SIG-M5 treated with dmso at 0.1 percent for 504 hours (cell line): ENCODE results near the gene SLC22A2.

Experiments used
- DNase-seq: peaks from one replicate; lab custom pipeline; 2025; ENCODE audit not compliant: unreplicated experiment; lab: John Stamatoyannopoulos, UW

The SLC22A2 gene

DNA sequence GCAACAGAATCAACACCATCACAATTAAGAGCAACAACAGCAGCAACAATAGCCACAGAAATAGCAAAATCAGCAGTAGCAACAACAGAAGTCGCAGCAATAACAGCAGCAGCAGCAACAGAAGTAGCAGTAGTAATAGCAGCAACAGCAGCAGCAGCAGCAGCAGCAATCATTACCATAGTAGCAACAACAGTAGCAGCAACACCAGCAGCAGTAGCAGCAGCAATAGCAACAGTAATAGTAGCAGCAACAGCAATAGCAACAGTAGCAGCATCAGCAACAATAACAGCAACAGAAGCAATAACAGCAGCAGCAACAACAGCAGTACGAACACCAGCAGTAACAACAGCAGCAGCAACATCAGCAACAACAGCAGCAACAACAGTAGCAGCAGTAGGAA lies 39.8 kb downstream of the SLC22A2 start:
- no peak for DNase-seq

DNA sequence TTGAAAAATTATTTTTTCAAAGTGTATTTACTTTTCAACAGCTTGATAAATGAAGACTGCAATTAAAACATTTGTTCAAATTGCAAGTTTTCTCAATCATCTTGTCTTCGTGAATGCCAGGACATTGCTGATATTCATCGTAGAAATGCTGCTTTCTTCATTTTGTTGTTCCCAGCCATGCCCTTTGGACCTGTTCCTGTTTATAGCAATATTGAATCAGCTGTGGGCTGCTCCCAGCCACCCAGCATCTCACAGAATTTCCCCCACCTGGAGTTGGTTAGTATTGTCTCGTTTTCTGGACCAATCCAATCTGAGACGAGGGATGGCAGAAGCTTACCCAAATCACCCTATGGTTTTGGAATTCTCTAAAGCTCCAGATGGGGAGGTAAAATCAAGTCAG lies 40.8 kb downstream of the SLC22A2 start:
- DNase-seq, result no peak

DNA sequence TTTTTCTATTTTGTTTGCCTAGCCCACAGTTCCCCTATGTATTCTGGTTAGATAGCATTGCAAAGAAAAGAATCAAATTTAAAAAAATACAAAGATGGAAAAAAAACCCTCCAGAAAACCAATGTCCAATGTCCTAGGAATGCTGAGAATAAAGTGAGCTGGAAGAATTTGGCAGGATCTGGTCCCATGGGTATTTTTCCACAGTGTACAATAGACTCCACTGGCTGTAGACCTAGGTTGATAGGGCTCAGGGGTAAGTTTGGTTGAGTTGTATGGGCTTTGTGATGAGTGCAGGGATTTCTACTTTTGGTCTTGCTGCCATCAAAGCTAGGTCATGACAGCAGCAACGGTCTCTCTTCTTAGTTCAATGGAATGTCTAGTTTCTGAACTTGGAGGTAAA lies 41.5 kb downstream of the SLC22A2 start:
- DNase-seq, result no peak

DNA sequence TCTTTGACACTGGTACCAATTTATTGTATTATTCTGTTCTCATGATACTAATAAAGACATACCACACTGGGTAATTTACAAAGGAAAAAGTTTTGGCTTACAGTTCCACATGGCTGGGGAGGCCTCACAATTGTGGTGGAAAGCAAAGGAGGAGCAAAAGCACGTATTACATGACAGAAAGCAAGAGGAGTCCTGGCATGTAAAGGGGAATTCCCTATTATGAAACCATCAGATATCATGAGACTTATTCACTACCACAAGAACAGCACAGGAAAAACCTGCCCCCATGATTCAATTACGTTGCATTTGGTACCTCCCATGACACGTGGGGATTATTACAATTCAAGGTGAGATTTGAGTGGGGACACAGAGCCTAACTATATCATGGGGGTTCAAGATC lies 43.4 kb downstream of the SLC22A2 start:
- no peak for DNase-seq

DNA sequence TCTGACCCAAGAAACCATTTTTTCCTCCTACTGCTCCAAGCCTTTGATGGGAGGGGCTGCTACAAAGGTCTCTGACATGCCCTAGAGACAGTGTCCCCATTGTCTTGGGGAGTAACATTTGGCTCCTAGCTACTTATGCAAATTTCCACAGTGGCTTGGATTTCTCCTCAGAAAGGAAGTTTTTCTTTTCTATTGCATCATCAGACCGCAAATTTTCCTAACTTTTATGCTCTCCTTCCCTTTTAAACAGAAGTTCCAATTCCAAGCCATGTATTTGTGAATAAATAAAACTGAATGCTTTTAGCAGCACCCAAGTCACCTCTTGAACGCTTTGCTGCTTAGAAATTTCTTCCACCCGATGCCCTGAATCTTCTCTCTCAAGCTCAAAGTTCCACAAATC lies 51.0 kb downstream of the SLC22A2 start:
- no peak for DNase-seq

DNA sequence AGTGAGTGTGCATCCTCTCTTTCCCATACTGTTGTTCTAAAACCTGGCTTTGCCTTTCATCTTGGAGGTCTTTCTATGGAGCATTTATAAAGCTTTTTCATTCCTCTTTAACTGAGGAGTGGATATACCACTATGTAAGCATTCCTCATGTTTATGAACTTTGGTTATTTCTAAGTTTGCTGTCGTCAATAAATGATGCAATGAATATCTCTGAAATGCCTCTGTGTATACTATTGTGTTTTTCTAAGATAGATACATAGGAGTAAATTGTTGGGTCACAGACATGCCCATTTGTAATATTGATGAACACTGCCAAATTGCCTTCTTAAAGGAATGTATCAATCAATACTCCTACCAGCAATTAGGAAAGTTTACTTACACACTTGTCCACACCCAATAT lies 53.9 kb downstream of the SLC22A2 start:
- DNase-seq, result no peak

DNA sequence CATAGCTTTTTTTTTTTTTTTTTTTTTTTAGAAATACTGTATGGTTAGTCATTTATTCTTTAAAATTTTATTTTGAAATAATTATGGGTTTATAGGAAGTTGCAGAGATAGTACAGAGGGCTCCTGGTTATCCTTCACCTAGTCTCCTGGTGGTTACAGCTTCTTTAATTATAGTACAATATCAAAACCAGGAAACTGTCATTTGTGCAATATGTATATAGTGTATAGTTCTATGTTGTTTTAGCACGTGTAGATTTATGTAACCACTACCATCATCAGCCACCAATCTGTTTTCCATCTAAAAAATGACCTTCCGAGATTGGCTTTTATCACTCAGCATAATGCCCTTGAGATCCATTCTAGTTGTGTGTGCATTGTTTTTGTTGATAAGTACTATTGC lies 54.7 kb downstream of the SLC22A2 start:
- no peak for DNase-seq

DNA sequence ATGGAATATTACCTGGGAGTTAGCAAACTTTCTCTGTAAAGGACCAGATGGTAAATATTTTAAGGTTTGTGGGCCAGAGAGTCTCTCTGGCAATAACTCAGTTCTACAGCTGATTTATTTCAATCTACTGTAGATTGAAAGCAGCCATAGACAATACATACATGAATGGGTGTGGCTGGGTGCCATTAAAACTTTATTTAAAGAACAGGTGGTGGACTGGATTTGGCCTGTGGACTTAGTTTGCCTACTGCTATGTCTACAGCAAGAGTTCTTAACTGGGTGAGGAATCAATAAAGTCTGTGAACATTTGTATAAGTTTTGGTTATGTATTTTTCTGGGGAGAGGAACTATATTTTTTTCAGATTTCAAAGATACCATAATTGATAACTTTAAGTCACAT lies 55.1 kb downstream of the SLC22A2 start:
- DNase-seq, result no peak

DNA sequence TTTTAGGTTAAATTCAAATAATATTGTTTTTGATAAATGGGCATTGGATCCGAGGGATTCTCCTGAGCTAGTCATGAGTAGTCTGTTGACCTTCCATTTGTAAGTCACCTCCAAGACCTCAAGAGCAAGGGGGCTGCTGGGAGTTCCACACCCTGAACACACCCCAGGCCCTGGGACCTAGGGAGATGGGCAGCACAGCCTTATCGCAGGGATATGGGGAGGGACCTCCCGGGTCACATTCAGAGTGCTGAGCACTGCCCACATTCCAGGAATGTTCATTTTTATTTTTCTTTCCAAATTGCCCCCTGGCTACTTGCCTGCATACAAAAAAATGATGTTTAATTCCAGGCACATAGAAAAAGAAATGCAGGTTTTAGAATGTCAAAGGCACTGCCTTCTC lies 55.5 kb downstream of the SLC22A2 start:
- no peak for DNase-seq

DNA sequence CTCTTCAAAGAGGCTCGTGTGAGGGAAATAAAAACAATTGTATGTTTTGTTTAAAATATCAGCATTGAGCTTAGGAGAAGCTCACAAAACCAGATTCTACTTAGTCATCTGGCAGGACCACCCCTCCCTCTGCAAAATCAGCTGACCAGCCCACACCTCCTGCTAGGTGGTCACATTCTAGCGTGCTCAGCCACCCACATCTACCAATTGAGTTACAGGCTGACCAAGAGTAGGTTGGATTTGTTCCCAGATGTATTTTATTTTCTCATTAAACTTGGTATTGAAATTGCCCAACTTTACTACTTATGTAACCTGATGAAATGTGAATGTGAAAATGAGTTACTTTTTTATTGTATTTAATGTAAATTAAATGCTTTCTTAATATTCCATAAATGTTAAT lies 56.2 kb downstream of the SLC22A2 start:
- DNase-seq, result no peak

DNA sequence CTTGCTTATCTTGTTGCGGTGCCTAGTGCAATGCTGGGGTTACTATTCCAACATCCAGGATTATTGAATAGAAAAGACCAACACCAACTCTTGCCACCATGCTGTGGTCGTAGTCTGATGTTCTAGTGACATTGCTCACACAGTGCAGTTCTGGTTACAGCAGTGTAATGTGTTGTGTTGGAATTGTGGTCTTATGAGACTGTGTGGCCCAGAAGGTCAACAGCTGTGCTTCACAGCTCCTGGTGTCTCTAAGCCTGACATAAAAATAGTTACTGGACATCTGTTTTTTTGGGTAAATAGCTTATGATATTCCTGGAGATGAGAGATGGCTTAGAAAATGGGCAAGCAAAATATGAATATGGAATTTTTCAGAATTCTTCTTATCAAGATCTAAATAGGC lies 57.6 kb downstream of the SLC22A2 start:
- no peak for DNase-seq

DNA sequence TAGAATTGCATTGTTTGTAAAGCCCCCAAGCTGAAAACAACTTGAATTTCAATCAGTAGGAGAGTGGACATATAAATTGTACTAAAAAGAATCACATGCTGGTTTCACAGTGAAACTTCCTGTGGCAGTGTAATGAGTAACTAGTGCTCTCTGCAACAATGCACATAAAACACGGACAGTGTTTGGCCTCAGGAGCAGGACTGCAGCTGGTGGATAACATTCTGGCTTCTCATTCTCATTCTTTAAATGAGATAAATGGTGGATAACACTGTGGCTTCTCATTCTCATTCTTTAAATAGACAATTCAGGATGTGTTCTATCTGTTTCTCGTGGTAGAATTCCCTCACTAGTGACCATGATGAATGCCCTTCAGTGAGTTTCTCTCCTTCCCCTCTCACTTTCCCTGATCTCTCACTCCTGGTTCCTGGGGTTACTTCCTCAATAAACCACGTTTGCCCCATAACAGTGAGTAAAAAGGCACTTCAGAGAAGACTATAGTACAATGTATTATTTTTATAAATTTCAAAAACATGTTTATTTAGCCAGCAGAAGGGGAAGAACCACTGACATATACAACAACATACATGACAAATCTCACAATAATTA lies 59.9 kb downstream of the SLC22A2 start:
- DNase-seq, result no peak

DNA sequence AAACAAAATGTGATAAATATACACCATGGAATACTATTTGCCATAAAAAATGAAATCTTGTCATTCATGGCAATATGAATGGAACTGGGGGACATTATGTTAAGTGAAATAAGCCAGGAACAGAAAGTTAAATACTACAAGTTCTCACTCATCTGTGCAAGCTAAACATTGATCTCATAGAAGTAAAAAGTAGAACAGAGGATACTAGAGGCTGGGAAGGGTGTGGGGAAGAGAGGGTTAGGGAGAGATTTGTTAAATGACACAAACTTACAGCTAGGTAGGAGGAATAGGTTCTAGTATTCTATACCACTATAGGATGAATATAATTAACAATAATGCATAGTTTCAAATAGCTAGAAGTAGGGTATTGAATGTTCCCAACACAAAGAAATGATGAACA lies 61.0 kb downstream of the SLC22A2 start:
- DNase-seq, result no peak

DNA sequence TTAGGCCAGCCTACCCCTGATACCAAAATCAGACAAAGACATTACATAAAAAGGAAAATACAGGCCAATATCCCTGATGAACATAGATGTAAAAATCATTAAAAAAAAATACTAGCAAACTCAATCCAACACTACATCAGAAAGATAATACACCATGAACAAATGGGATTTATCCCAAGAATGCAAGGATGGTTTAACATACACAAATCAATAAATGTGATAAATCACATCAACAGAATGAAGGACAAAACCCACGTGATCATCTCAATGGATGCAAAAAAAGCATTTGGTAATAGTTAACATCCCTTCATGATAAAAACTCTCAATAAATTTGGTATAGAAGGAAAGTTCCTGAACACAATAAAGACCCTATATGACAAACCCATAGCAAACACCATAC lies 63.8 kb downstream of the SLC22A2 start:
- no peak for DNase-seq

DNA sequence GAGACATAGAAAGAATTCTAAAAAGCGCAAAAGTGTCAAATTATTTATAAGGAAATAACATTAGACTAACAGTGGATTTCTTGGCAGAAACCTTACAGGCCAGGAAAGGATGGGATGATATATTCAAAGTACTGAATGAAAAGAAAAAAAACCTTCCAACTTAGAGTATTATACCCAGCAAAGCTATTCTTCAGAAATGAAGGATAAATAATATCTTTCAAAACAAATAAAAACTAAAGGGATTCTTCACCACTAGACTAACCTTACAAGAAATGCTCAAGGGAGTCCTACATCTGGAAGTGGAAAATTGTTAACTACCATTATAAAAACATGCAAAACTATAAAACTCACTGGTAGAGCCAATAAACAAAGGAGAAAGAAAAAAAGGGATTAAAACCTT lies 65.8 kb downstream of the SLC22A2 start:
- no peak for DNase-seq

DNA sequence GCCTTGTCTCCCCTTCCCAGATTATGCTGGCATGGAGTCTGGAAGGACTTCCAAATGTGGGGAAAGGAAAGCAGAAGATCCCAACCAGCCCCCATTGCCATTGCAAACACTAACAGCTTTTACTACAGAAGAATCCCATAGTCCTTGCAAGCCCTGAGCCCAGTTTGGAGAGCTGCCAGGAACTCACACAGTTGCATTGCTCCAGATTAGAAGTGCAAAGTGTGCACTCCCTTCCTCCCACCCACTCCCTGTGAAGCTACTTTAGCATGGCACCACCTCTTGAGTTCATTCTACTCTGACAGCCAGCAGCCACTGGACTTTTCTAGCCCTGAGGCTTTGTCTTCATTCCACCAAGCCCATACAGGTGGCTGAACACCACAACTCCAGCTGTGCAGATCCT lies 67.6 kb downstream of the SLC22A2 start:
- no peak for DNase-seq

DNA sequence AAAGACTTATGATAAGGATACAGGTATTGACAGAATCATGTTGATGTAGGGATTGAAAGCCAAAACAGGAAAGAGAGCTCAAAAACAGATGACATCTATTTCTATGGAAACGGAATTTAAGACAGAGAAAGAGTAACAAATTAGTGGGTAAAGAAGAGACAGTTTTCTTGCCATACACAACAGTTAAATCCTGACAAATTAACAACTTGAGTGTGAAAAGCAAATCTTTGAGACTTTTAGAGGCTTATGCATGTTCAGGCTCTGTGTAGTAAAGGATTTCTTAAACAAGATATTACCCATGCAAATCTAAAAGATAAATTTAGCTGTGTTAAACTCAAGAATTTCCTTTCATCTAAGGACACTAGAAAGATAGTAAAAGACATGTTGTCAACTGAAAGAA lies 68.5 kb downstream of the SLC22A2 start:
- DNase-seq, result no peak

DNA sequence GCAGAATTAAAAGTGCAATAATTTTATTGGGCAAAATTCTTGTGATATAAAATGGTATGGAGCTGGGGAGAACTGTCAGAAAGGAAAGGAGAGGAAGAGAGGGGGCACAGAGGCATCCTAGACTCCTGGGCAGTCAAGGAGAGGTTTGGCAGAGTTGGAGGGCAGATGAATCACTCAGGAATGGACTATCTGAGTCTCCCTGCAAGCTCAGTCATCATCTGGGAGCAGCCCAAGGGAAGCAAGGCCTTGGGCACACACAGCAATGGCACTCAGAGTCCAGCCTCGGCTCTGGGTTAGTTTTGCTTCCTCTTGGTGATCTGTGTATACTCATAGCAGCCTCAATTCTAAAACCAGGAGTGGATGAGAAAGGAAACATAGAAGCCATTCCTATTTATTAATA lies 69.8 kb downstream of the SLC22A2 start:
- no peak for DNase-seq

DNA sequence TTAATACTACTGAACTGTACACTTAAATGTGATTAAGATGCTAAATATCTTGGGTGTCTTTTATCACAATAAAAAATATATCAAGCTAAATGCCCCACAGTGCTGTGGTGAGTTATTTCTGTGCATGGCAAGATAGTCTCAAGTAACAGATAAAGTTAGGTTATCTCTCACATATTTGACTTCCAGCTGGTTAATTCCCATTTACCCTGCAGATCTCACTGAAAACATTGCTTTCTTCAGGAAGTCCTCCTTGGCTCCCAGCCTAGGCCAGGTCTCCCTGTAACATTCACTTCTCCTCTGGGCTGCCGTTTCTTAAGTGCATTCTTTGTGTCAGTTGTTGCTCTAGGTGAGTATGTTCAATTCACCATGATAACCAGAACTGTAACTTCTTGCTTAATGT lies 77.9 kb downstream of the SLC22A2 start:
- no peak for DNase-seq

DNA sequence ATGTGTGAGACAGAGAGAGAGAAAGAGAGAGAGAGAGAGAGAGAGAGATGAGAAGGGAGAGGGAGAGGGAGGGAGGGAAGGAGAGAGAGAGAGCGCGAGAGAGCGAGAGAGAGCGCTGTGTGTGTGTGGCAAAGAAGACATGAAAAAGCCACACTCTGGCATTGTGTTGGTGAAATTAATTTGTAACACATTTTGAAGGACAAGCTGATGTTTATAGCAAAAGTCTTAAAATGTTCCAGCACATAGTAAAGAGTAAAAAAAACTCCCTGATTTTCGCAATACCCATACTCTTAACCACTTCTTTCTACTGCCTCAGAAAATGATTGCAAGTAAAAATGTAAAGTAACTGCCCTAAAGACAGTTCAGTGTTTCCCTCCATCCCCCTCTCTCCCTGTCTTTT lies 80.3 kb downstream of the SLC22A2 start:
- DNase-seq, result no peak

DNA sequence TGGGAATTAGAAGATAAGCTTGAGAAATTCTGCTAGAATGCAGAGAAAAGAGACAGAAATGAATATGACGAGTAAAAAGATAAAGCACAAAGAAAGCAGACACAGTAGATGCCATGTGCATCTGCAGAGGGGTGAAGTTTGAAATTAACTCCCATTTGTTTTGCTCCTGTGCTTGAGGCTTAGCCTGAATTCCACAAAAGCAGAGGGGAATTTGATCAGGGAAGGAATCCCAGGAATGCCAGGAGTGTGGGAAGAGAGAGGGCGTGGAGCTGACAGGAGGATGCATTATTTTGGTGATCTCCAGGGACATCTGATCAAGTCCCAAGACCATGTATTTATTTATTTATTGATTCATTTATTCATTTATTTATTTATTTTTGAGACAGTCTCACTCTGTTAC lies 81.4 kb downstream of the SLC22A2 start:
- no peak for DNase-seq

DNA sequence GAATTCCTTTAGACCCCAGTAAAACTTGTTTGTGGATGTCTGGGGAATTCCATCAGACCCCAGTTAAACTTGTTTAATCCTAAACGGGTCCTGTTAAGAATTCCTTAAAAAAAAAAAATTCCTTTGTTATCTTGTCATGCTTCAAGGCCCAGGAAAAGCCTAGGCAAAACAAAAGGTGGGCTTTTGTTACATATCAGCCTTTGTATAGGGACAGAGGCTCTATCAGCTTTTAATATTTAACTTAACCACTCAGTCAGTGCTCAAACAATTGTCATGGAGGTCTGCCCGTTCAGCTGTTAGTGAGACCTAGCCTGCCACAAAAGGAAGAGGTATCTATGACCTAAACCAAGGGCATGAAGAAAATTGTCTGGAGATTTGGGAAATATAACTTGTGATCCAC lies 83.9 kb downstream of the SLC22A2 start:
- DNase-seq, result no peak

DNA sequence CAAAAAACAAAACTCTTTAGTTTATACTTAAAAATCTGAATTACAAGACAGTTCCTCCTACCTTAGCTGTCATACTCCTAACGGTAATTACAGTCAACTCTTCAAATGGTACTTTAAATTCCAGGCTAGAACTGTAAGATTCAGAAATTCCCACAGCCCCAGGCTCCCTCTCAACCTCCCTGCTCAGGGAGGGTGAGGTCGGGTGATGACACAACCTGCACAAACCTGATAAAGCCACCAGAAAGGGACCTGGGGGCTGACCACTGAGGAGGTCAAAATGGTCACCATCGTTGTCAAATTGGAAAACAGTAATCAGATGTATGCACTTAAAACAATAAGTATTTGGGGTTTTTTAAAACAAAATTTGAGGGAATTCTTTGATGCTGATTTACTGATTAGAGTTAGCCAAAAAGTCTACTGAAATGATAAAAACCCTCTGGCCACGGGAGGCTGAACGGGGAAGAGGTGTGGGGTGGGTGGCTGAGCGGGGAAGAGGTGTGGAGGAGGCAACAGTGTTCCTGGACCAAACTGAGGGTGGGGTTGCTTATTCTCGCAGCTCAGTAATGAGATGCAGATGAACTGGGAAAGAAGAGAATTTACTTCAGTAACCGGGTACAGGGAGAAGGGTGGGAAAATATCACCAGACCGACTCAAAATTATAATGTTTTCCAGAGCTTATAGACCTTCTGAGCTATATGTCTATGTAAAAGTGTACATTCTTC lies 84.7 kb downstream of the SLC22A2 start:
- DNase-seq, result no peak
